GM19035 (cell line): ENCODE results near the gene SNED1.

ENCODE experiments used
- ATAC-seq: cut with Tn5 transposase; IDR thresholded peaks from one replicate; pipeline ENCODE4 v1.9.1; 2021; ENCODE audit not compliant: unreplicated experiment

Gene SNED1

DNA sequence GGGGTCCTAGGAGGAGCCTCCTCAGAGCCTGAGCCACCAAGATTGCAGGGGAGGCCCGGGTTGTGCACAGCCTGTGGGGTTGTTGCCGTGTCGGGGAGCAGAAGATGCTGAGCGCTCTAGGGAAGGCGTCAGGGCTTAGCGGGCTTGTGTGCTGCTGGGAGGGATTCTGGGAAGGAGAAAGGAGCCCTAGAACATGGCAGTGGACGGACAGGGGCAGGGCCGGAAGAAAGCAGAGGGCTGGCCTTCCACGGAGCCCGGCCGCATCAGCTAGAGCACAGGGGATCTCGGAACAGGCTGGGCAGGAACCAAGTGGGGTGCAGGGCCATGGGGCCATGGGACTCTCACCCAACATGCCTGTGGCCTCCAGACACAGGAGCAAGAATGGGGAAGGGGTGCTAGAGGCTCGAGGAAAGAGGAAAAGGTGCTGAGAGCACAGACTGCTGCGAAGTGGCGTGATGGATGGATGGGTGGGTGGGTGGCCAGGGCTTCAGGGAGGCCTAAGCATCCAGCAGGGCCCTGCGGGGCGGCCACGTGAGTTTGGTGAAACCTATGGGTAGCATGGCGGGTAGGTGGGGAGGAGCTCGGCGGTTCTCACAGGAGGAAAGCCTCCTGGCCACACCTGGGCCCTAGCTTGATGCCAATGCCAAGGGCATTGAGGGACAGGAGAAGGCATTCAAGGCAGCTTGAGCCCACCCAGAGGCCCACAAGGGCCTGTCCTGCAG, 67.9 kb downstream of the SNED1 start:
- no peak for ATAC-seq

DNA sequence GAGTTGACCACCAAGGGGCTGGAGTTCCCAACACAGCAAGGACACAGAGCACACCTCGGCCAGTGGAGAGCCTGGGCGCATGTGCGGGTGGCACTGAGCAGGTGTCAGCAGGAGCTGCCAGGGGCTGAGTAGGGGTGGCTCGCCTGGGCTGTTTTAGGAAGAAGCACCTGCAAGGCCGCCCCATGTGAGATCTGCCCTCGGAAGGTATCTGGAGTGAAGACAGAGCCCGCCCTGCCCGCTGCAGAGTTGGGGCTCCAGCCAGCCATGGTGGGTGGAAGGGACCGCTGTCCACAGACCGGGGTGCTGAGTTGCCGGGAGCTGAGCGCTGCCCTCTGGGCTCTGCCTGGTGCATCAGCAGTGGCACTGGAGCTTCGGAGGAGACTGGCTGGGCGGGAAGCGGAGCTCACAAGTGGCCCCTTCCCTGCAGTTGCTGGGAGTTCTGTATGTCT, 68.5 kb downstream of the SNED1 start:
- ATAC-seq, result no peak

DNA sequence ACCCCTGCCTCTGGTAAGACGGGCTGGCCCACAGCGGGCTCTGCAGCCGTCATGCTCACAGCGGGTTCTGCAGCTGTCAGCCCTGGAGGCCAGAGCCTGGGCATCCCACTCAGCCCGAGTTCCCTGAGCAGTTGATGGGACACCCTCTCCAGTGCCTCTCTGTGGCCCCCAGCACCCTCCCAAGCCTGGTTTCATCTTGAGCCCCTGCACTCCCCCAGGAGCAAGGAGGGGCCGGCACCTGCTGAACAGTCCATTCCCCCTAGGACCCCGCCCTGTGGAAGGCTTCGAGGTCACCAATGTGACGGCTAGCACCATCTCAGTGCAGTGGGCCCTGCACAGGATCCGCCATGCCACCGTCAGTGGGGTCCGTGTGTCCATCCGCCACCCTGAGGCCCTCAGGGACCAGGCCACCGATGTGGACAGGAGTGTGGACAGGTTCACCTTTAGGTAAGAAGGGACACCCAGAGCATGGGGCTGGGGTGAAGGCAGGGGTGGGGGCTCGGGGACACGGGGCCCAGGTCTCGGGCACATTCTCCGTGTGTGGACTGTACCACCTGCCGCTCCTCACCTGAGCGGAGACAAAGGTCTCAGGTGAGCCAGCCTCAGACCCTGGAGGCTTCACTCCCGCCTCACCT, 69.2 kb downstream of the SNED1 start:
- ATAC-seq, result no peak

- ATAC-seq, result no peak
Observed at GRCh38 chr2:241068136-241068941, 69.9 kb downstream of the SNED1 start.

DNA sequence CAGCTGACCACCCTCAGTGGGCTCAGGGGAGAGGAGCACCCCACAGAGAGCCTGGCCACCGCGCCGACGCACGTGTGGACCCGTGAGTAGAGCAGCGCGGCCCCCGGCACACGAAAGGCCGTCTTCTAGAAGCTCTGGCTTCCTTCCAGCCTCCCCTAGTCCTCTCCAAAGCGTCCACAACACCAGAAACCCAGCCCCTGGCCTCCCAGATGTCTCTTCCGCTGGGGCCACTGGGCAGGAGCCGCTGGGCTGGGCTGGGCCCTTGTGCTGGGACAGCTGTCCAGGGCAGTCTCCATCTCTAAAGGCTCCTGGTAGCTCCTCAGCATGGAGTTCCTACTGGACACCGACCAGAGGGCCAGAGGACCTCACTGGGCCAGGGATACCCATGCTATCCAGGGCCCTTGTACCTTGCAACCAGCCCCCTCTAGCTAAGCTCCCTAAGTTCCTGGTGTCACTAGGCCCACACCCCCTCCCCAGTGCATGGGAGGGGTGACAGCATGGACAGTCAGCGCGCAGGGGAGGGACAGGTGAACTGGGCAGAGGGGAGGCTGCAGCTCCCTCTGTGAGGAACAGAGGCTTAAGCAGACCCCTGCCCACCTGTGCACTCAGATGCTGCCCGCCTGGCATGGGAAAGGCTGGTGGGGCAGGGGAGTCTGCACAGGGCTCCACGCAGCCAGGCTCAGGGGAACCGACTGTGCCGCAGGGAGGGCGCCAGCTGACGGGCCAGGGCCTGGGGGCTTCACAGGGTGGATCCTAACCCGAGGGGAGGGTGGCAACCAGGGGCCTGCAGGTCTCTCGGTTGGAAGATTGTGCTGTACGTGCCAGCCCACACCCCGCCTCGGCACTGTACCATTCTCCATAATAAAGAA, 70.8 kb downstream of the SNED1 start:
- ATAC-seq, result no peak

DNA sequence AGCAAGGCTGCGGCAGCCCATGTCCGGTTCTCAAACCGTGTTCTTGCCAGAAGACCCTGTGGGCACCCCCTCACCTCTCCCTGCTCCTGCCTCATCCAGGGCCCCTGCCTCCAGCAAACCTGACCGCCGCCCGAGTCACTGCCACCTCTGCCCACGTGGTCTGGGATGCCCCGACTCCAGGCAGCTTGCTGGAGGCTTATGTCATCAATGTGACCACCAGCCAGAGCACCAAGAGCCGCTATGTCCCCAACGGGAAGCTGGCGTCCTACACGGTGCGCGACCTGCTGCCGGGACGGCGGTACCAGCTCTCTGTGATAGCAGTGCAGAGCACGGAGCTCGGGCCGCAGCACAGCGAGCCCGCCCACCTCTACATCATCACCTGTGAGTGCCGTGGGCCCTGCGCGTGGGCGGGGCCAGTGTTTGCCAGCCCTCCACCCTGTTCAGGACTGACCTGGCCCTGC, 71.4 kb downstream of the SNED1 start:
- no peak for ATAC-seq

DNA sequence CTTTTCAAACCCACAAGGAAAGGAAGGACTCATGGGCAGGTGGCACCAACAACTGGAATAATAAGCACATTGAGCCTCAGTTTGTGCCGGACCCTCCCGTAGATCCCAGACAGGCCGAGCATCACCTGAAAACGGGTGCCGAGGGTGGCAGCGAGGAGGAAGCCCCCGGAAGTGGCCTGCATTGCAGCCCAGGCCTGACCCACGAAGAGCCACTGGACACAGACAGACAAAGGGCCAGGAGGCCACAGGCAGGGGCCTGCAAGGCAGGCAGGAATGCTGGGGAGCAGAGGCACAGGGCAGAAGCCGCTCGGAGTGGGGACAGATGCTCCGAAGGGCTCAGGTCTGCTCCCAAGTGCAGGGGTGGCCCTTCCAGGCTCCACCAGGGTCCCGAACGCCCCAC, 71.9 kb downstream of the SNED1 start:
- no peak for ATAC-seq

- ATAC-seq, result no peak
Observed at GRCh38 chr2:241070811-241071676, 72.6 kb downstream of the SNED1 start.

DNA sequence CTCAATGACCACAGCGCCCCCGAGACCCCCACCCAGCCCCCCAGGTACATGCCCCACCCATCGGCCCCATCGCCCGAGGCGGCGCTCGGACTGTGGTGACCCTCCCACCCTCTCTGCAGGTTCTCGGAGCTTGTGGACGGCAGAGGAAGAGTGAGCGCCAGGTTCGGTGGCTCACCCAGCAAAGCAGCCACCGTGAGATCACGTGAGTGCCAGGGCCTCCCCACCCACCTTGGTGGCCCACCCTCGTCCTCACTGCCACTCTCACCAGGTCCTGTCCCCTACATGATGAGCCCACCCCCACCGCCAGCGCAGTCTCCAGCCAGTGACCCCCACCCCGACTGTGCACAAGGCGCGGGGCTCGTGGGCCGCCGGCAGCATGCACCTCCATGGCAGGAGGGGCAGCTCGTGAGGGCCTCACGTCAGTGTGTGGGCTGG, 73.3 kb downstream of the SNED1 start:
- ATAC-seq, result no peak

DNA sequence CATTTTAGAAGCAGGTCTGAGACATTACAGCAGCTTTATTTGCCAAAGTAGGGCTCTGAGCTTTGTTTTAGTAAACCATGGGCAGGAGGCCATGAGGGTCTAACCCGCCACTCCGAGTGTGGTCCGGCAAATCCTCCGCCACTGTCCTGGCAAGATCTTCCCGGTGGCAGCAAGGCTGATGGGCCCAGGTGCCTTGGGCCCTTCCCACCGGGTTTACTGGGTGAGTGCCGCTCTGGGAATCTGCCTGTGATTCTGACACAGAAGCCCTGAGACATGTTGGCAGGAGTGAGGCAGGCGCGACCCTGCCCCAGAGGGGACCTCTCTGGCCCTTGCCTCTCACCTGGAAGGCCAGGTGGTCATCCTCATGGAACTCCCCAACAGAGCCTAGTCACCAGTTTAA, 73.7 kb downstream of the SNED1 start:
- no peak for ATAC-seq

GRCh38 chr2:241072553-241073165, 74.2 kb downstream of the SNED1 start:
- ATAC-seq, result no peak

- no peak for ATAC-seq
Observed at GRCh38 chr2:241073166-241074064, 75.0 kb downstream of the SNED1 start.

DNA sequence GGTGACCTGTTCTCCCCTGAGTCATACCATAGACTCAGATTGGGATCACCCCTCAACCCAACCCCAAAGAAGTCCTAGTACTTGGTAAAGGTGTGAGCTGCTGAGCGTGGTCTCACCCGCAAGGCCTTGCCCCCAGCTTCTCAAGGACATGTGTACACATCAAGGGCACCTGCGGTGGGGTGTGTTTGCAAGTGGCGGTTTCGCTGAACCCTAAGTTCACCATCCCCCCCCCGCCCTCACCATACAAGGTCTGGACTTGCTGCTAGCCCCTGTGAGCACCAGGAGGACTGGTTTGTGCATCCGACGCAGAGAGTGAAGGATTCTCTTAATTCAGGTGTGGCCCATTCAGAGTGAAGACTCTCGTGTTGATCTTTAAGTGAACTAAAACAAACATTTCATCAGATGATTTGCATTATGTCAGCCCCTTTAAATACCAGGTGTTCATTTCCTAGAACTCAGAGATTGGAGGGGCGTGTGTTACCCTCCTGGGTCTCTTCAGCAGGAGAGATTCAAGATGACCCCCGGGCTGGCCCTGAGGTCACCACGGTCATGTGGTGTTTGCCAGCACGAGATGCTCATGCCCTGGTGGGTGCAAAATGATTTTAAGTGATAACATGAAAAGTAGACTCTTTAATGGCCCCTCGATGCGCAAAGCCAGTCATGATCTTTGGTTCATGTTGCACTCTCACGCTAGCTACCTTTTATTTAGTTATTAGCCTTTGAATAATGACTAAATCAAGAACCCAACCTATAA, 75.8 kb downstream of the SNED1 start:
- ATAC-seq, result no peak

GRCh38 chr2:241074901-241075540, 76.6 kb downstream of the SNED1 start:
- no peak for ATAC-seq

GRCh38 chr2:241080405-241081189, 82.2 kb downstream of the SNED1 start:
- no peak for ATAC-seq

DNA sequence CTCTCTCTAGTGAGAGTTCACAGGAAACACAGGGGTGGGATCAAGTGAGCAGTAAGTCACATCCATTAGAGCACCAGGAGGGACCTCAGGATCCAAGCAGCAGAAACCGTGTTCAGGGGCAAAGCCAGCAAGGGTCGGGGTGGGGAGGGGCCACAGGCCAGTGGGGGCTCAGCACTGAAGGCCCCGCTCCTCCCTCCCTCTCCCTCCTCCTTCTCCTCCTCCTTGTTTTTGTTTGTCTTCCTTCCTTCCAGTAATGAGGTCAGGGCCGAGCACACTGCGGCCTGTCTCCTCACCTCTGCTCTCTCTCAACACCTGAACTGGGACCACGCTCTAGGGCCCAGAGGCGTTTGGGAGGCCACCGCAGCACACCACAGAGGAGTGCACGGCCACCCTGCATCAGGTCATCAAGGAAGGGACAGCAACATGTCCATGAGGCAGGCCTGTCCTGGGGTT, 82.8 kb downstream of the SNED1 start:
- ATAC-seq, result no peak
